ENCODE results near the gene ZBTB8B. TPM values are rescaled to one million over a fixed set of nuclear protein-coding genes. Genes with fewer than 3 reads are reported as not detected.
"Not testable (repeated sequence)": the region's sequence is repeated elsewhere in the genome, so short reads cannot be mapped to it uniquely, and the experiment has no call there.

ZBTB8B gene
- total RNA-seq, 2 experiments from 2014 or later: not detected

- Histone ChIP-seq H2AFZ (ENCODE audit: low read length) (0 out of 2 replicates have a peak overlapping the region, but pooled peaks have one; percentile 21), H3K4me2 (ENCODE audit: low read length) (peak overlapping the region; percentile 46), H3K4me3 (ENCODE audit: low read depth, low read length, poor library complexity, severe bottlenecking) (no peak overlapping the region), H3K27ac (ENCODE audit: low read depth, low read length, poor library complexity, severe bottlenecking) (no peak overlapping the region), H3K9me2 (ENCODE audit: insufficient read depth, low read length) (no peaks in the 10 kb centered on the region), H3K79me2 (ENCODE audit: insufficient read depth, low read depth, low read length) (no peaks in the 10 kb centered on the region), H4K20me1 (ENCODE audit: insufficient read depth, low read length) (no peaks in the 10 kb centered on the region), H3K36me3 (ENCODE audit: insufficient read depth, low read length) (no peaks in the 10 kb centered on the region), H3K9me3 (ENCODE audit: low read length) (no peaks in the 10 kb centered on the region), H3K4me1 (ENCODE audit: insufficient read depth, low read length, poor library complexity, severe bottlenecking) (peaks cover 9% of the 10 kb centered on the region)
- intact Hi-C loops (cut with micrococcal nuclease; ENCODE audit: unreplicated experiment): no loop called here
- ChIA-PET POLR2A (no interaction called here), CTCF (ENCODE audit: unreplicated experiment) (interaction anchor here (0.6 kb wide), 1 partner anchor 205 kb away, joined by 3 read pairs; no protein-coding TSS in a partner anchor)
- TF ChIP-seq EZH2phosphoT487 (IDR thresholded peaks at IDR 0.05; ENCODE audit: borderline replicate concordance, low read depth, low read length): no peak
- TF ChIP-seq, protein P1, sequence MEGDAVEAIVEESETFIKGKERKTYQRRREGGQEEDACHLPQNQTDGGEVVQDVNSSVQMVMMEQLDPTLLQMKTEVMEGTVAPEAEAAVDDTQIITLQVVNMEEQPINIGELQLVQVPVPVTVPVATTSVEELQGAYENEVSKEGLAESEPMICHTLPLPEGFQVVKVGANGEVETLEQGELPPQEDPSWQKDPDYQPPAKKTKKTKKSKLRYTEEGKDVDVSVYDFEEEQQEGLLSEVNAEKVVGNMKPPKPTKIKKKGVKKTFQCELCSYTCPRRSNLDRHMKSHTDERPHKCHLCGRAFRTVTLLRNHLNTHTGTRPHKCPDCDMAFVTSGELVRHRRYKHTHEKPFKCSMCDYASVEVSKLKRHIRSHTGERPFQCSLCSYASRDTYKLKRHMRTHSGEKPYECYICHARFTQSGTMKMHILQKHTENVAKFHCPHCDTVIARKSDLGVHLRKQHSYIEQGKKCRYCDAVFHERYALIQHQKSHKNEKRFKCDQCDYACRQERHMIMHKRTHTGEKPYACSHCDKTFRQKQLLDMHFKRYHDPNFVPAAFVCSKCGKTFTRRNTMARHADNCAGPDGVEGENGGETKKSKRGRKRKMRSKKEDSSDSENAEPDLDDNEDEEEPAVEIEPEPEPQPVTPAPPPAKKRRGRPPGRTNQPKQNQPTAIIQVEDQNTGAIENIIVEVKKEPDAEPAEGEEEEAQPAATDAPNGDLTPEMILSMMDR (conservative IDR thresholded peaks at IDR 0.05; ENCODE audit: low read length): no peak
- no TSS peak for BruUV-seq (replicated peaks)
- peak; percentile 12 for DNase-seq (ENCODE audit: low spot score)
These were observed 33.0 kb upstream of the ZBTB8B start for GRCh38 chr1:32431736-32432400.

- TF ChIP-seq, protein P1 (conservative IDR thresholded peaks at IDR 0.05; ENCODE audit: low read length): no peak
- TF ChIP-seq EZH2phosphoT487 (IDR thresholded peaks at IDR 0.05; ENCODE audit: borderline replicate concordance, low read depth, low read length): no peak
These were observed 26.7 kb upstream of the ZBTB8B start for GRCh38 chr1:32438136-32438535.

DNA sequence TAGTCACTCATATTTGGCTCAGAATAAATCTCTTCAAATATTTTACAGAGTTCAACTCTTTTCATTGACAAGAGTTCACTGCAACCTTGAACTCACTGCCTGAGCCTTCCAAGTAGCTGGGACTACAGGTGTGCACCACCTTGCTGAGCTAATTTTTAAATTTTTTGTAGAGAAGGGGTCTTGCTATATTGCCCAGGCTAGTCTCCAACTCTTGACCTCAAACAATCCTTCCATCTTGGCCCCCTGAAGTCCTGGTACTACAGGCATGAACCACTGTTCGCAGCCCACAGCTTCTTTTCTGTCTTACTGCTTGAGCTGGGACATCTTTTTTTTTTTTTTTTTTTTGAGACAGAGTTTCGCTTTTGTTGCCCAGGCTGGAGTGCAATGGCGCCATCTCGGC is 26.1 kb upstream of the ZBTB8B start:
- H4K20me1 ChIP-seq (ENCODE audit: insufficient read depth, low read length); H2AFZ ChIP-seq (ENCODE audit: low read length); intact Hi-C loops (cut with micrococcal nuclease; ENCODE audit: unreplicated experiment); H3K9me3 ChIP-seq (ENCODE audit: low read length); H3K4me2 ChIP-seq (ENCODE audit: low read length); H3K9me2 ChIP-seq (ENCODE audit: insufficient read depth, low read length); H3K27ac ChIP-seq (ENCODE audit: low read depth, low read length, poor library complexity, severe bottlenecking); BruUV-seq (replicated peaks); H3K4me1 ChIP-seq (ENCODE audit: insufficient read depth, low read length, poor library complexity, severe bottlenecking); CTCF ChIA-PET (ENCODE audit: unreplicated experiment); DNase-seq (ENCODE audit: low spot score); H3K4me3 ChIP-seq (ENCODE audit: low read depth, low read length, poor library complexity, severe bottlenecking); H3K79me2 ChIP-seq (ENCODE audit: insufficient read depth, low read depth, low read length); H3K36me3 ChIP-seq (ENCODE audit: insufficient read depth, low read length): not testable (repeated sequence)
- POLR2A ChIA-PET: interaction anchor here (0.5 kb wide), 1 partner anchor 180 kb away, joined by 5 read pairs; no protein-coding TSS in a partner anchor

More at GRCh38 chr1:32438136-32438535, 26.7 kb upstream of the ZBTB8B start:
- H3K36me3 ChIP-seq (ENCODE audit: insufficient read depth, low read length): no peaks in the 10 kb centered on the region
- no peaks in the 10 kb centered on the region for H3K9me2 ChIP-seq (ENCODE audit: insufficient read depth, low read length)
- ChIA-PET CTCF (ENCODE audit: unreplicated experiment) (no interaction called here), POLR2A (no interaction called here)
- H3K27ac ChIP-seq (ENCODE audit: low read depth, low read length, poor library complexity, severe bottlenecking): no peak overlapping the region
- no peak overlapping the region for H2AFZ ChIP-seq (ENCODE audit: low read length)
- H3K4me3 ChIP-seq (ENCODE audit: low read depth, low read length, poor library complexity, severe bottlenecking): no peak overlapping the region
- intact Hi-C loops (cut with micrococcal nuclease; ENCODE audit: unreplicated experiment): no loop called here
- H4K20me1 ChIP-seq (ENCODE audit: insufficient read depth, low read length): no peaks in the 10 kb centered on the region
- no peaks in the 10 kb centered on the region for H3K79me2 ChIP-seq (ENCODE audit: insufficient read depth, low read depth, low read length)
- no peak overlapping the region for H3K4me2 ChIP-seq (ENCODE audit: low read length)
- H3K9me3 ChIP-seq (ENCODE audit: low read length): no peaks in the 10 kb centered on the region
- no peaks in the 10 kb centered on the region for H3K4me1 ChIP-seq (ENCODE audit: insufficient read depth, low read length, poor library complexity, severe bottlenecking)
- no TSS peak for BruUV-seq (replicated peaks)
- DNase-seq (ENCODE audit: low spot score): no peak

DNA sequence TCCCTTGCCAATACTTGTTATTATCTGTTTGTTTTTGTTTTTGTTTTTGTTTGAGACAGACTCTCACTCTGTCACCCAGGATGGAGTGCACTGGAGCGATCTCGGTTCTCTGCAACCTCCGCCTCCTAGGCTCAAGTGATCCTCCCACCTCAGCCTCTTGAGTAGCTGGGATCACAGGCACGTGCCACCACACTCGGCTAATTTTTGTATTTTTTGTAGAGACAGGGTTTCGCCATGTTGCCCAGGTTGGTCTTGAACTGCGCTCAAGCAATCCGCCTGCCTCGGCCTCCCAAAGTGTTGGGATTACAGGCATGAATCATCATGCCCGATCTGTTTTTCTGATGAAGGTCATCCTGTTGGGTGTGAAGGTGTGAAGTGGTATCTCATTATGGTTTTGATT is 23.4 kb upstream of the ZBTB8B start:
- POLR2A ChIA-PET; H3K4me2 ChIP-seq (ENCODE audit: low read length); BruUV-seq (replicated peaks); CTCF ChIA-PET (ENCODE audit: unreplicated experiment); H3K36me3 ChIP-seq (ENCODE audit: insufficient read depth, low read length); H3K79me2 ChIP-seq (ENCODE audit: insufficient read depth, low read depth, low read length); intact Hi-C loops (cut with micrococcal nuclease; ENCODE audit: unreplicated experiment); H3K9me2 ChIP-seq (ENCODE audit: insufficient read depth, low read length); H3K4me3 ChIP-seq (ENCODE audit: low read depth, low read length, poor library complexity, severe bottlenecking); H2AFZ ChIP-seq (ENCODE audit: low read length); H4K20me1 ChIP-seq (ENCODE audit: insufficient read depth, low read length); H3K27ac ChIP-seq (ENCODE audit: low read depth, low read length, poor library complexity, severe bottlenecking); DNase-seq (ENCODE audit: low spot score); H3K9me3 ChIP-seq (ENCODE audit: low read length); H3K4me1 ChIP-seq (ENCODE audit: insufficient read depth, low read length, poor library complexity, severe bottlenecking): not testable (repeated sequence)

Measured in OCI-LY7 (cell line).